GM12874 (cell line): ENCODE data around the gene TIMELESS.

ENCODE experiments used
- TF ChIP-seq, protein P1 (sequence below): IDR thresholded peaks from 2 replicates; pipeline ENCODE4 v1.5.1; 2011; ENCODE audit warnings: low read depth, mild to moderate bottlenecking, control low read depth, low read length, moderate library complexity; ENCODE audit not compliant: insufficient read depth

The TIMELESS gene

GRCh38 chr12:56462565-56462964, 13.3 kb upstream of the TIMELESS start:
- TF ChIP-seq, protein P1, sequence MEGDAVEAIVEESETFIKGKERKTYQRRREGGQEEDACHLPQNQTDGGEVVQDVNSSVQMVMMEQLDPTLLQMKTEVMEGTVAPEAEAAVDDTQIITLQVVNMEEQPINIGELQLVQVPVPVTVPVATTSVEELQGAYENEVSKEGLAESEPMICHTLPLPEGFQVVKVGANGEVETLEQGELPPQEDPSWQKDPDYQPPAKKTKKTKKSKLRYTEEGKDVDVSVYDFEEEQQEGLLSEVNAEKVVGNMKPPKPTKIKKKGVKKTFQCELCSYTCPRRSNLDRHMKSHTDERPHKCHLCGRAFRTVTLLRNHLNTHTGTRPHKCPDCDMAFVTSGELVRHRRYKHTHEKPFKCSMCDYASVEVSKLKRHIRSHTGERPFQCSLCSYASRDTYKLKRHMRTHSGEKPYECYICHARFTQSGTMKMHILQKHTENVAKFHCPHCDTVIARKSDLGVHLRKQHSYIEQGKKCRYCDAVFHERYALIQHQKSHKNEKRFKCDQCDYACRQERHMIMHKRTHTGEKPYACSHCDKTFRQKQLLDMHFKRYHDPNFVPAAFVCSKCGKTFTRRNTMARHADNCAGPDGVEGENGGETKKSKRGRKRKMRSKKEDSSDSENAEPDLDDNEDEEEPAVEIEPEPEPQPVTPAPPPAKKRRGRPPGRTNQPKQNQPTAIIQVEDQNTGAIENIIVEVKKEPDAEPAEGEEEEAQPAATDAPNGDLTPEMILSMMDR: no peak

- TF ChIP-seq, protein P1: no peak
These were observed 12.3 kb upstream of the TIMELESS start for GRCh38 chr12:56461235-56462159.

- TF ChIP-seq, protein P1: no peak
These were observed 8.6 kb upstream of the TIMELESS start for GRCh38 chr12:56457817-56458216.

DNA sequence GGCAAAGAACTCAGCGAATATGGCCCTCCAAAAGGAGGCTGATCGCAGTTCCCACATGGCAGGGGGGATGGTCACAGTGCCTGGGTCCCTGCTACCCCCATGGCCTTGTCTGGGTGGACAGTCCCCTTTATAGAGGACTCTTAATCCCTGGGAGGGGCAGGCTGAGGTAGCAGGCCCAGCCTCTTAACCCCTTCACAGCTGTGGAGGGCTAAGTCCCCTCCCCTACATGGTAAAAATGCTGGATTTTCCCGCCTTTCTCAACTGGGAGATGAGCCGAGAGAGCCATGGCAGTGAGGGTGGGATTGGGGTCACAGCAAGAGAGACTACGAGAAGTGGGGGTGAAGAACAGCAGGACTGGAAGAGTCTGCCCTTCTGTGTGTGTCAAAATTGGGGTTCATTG, 5.3 kb upstream of the TIMELESS start, which contains the start of gene MIP:
MIP (minus strand) TSS at position 101 of the 400 bp plus-strand sequence; CDS start at position 57, 44 bp downstream.
- TF ChIP-seq, protein P1: no peak

- TF ChIP-seq, protein P1: no peak
These were observed 1.9 kb upstream of the TIMELESS start for GRCh38 chr12:56451147-56451546.

GRCh38 chr12:56450241-56450640, 1.0 kb upstream of the TIMELESS start:
- TF ChIP-seq, protein P1: no peak

DNA sequence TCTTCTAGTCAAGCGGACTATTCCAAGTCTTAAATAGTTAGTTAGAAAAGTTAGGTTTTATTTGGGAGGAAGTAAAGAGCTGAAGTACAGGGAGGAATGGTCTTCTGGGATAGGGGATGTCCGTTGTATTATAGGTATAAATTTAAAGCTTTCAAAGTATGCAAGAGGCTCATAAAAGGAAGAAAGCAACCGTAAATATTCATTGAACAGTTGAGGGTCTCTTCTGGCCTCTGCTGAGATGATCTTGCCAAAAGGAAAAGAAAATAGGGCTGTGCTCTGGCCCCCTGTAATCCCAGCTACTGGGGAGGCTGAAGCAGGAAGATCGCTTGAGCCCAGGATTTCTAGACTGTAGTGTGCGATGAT, 377 bp upstream of the TIMELESS start:
- TF ChIP-seq, protein P1: no peak
